ENCODE data around the gene MBP. TPM values are rescaled to one million over a fixed set of nuclear protein-coding genes. Genes with fewer than 3 reads are reported as not detected.

Gene MBP
- total and polyA plus RNA-seq, 10 of the 15 experiments (the other 5 are each of a cell fraction or from before 2014, with no cell fraction given) = 12.2 to 67.8 (median 42.1) TPM

DNA sequence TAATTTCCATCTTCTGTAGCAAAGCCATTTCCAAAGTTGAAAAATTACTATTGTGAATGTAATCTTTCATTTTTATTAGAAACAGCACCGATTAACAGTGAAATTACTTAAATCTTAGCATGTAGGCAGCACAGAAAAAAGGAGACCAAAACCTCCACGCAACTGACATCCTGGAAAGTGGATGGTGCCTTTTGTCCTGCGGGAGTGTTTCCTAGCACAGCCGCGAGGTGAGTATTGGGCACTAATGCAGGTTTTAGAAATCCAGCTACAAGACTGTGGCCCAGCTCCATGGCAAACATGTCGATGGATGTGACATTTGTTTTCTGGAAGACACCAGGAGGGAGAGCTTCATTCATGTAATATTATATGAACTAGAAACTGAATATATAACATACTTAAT, 86.9 kb downstream of the MBP start:
- RAD21 ChIA-PET (ENCODE audit: unreplicated experiment) = no interaction called here
- TF ChIP-seq NFYB (IDR thresholded peaks at IDR 0.05; ENCODE audit: insufficient read depth, low read depth, low read length) = no peak
- Histone ChIP-seq H3K9ac (ENCODE audit: control insufficient read depth, insufficient read depth, low read length) (no peak overlapping the region), H3K9me3 (replicated peaks; ENCODE audit: control insufficient read depth, insufficient read depth, low read length) (peaks cover 4% of the 10 kb centered on the region), H4K20me1 (ENCODE audit: control insufficient read depth, insufficient read depth) (no peaks in the 10 kb centered on the region), H3K4me3 (no peak overlapping the region), H3K27ac (ENCODE audit: control insufficient read depth, insufficient read depth) (no peak overlapping the region), H3K4me1 (ENCODE audit: control insufficient read depth, insufficient read depth, low read length) (no peaks in the 10 kb centered on the region), H3K27me3 (replicated peaks in 1 of 2; ENCODE audit: control insufficient read depth in 2 of 2, insufficient read depth in 2 of 2, low read length in 1 of 2) (no peaks in the 10 kb centered on the region), H3K79me2 (ENCODE audit: control insufficient read depth, insufficient read depth, low read length) (no peaks in the 10 kb centered on the region; the same call in 1 of the 2 replicates), H3K4me2 (ENCODE audit: control insufficient read depth, insufficient read depth) (no peak overlapping the region), H3K36me3 (ENCODE audit: control insufficient read depth in 2 of 2, insufficient read depth in 2 of 2, low read length in 1 of 2) (peaks cover 13 to 14% of the 10 kb centered on the region in 2 experiments), H2AFZ (ENCODE audit: control insufficient read depth, low read depth, low read length) (no peak overlapping the region)
- CTCF ChIA-PET = interaction anchor here (1.0 to 1.1 kb wide), 4 partner anchors 9 to 242 kb away, joined by 3 to 4 read pairs (median 3); no protein-coding TSS in a partner anchor
- no peak for ATAC-seq
- WGBS (ENCODE audit: insufficient coverage, insufficient replicate concordance, low lambda C conversion rate, missing lambda C conversion rate) = 94% methylated on average over 6 of the region's 6 CpGs
- FAIRE-seq = no peak
- SMC1A ChIA-PET (ENCODE audit: uncharacterized antibody, unreplicated experiment) = no interaction called here
- POLR2A ChIA-PET = no interaction called here
- BruUV-seq (replicated peaks) = no TSS peak
- in situ Hi-C loops (cut with MboI) (no loop called here), intact Hi-C loops (cut with micrococcal nuclease; ENCODE audit: unreplicated experiment) (no loop called here)
- DNase-seq (ENCODE audit: low read depth, low spot score) = no peak

DNA sequence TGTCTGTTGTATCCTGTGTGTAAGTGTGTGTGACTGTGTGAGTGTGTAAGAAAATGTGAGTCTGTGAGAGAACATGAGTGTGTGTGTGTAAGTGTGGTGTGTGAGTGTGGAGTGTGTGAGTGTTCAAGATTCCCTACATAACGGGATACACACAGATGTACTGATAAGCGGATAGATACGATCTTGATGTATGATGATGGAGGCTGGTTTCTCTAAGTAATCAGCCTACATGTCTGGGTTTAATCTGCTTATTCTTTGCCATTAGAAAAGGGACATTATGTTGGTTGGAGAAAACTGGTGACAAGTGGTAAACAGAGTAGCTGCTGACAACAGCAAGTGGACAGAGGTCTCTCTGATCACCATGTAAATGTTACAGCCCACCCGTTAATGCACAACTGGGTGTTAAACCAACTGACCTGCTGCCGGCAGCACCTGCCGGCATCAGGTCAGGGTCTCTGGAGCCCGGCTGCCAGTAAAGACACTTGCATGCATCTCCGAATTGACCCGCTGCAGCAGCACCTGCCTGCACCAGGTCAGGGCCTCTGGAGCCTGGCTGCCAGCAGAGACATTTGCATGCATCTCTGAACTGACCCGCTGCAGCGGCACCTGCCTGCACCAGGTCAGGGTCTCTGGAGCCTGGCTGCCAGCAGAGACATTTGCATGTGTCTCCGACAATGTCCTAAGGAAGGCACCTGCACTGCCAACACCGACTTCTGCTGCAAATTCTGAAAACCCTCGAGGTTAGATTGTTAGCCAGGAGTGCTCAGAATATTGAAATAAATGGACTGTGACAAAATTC, 87.5 kb downstream of the MBP start:
- no peaks in the 10 kb centered on the region for H3K4me1 ChIP-seq (ENCODE audit: control insufficient read depth, insufficient read depth, low read length)
- intact Hi-C loops (cut with micrococcal nuclease; ENCODE audit: unreplicated experiment) = no loop called here
- ChIA-PET CTCF (interaction anchor here (1.0 to 1.1 kb wide), 4 partner anchors 10 to 242 kb away, joined by 3 to 4 read pairs (median 3); no protein-coding TSS in a partner anchor), SMC1A (ENCODE audit: uncharacterized antibody, unreplicated experiment) (no interaction called here), POLR2A (no interaction called here), RAD21 (ENCODE audit: unreplicated experiment) (no interaction called here)
- ATAC-seq (no peak), DNase-seq (ENCODE audit: low read depth, low spot score) (no peak), FAIRE-seq (peak; percentile 84)
- no peaks in the 10 kb centered on the region for H3K27me3 ChIP-seq (replicated peaks in 1 of 2; ENCODE audit: control insufficient read depth in 2 of 2, insufficient read depth in 2 of 2, low read length in 1 of 2)
- no peaks in the 10 kb centered on the region; the same call in 1 of the 2 replicates for H3K79me2 ChIP-seq (ENCODE audit: control insufficient read depth, insufficient read depth, low read length)
- no peak overlapping the region for H3K4me2 ChIP-seq (ENCODE audit: control insufficient read depth, insufficient read depth)
- in situ Hi-C loops (cut with MboI) = no loop called here
- no peak overlapping the region for H3K27ac ChIP-seq (ENCODE audit: control insufficient read depth, insufficient read depth)
- 32% methylated on average over 14 of the region's 14 CpGs for WGBS (ENCODE audit: insufficient coverage, insufficient replicate concordance, low lambda C conversion rate, missing lambda C conversion rate)
- no peak overlapping the region for H2AFZ ChIP-seq (ENCODE audit: control insufficient read depth, low read depth, low read length)
- no peak overlapping the region for H3K4me3 ChIP-seq
- H3K9me3 ChIP-seq (replicated peaks; ENCODE audit: control insufficient read depth, insufficient read depth, low read length) = peaks cover 4% of the 10 kb centered on the region
- no TSS peak for BruUV-seq (replicated peaks)
- H3K36me3 ChIP-seq (ENCODE audit: control insufficient read depth in 2 of 2, insufficient read depth in 2 of 2, low read length in 1 of 2) = peaks cover 13 to 14% of the 10 kb centered on the region in 2 experiments
- no peak overlapping the region for H3K9ac ChIP-seq (ENCODE audit: control insufficient read depth, insufficient read depth, low read length)
- TF ChIP-seq RB1 (IDR thresholded peaks at IDR 0.05; ENCODE audit: borderline replicate concordance) (no peak), BRCA1 (IDR thresholded peaks at IDR 0.05; ENCODE audit: low read depth, low read length) (no peak), LARP7 (IDR thresholded peaks at IDR 0.05) (no peak), PAX5 (IDR thresholded peaks at IDR 0.05; ENCODE audit: borderline replicate concordance, low read depth, low read length) (no peak), MTA2 (IDR thresholded peaks at IDR 0.05; ENCODE audit: low read depth) (no peak)
- TF ChIP-seq, protein P1, sequence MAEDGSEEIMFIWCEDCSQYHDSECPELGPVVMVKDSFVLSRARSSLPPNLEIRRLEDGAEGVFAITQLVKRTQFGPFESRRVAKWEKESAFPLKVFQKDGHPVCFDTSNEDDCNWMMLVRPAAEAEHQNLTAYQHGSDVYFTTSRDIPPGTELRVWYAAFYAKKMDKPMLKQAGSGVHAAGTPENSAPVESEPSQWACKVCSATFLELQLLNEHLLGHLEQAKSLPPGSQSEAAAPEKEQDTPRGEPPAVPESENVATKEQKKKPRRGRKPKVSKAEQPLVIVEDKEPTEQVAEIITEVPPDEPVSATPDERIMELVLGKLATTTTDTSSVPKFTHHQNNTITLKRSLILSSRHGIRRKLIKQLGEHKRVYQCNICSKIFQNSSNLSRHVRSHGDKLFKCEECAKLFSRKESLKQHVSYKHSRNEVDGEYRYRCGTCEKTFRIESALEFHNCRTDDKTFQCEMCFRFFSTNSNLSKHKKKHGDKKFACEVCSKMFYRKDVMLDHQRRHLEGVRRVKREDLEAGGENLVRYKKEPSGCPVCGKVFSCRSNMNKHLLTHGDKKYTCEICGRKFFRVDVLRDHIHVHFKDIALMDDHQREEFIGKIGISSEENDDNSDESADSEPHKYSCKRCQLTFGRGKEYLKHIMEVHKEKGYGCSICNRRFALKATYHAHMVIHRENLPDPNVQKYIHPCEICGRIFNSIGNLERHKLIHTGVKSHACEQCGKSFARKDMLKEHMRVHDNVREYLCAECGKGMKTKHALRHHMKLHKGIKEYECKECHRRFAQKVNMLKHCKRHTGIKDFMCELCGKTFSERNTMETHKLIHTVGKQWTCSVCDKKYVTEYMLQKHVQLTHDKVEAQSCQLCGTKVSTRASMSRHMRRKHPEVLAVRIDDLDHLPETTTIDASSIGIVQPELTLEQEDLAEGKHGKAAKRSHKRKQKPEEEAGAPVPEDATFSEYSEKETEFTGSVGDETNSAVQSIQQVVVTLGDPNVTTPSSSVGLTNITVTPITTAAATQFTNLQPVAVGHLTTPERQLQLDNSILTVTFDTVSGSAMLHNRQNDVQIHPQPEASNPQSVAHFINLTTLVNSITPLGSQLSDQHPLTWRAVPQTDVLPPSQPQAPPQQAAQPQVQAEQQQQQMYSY (CRISPR knock-in tag; IDR thresholded peaks at IDR 0.05) = no peak
- TF ChIP-seq, protein P2, sequence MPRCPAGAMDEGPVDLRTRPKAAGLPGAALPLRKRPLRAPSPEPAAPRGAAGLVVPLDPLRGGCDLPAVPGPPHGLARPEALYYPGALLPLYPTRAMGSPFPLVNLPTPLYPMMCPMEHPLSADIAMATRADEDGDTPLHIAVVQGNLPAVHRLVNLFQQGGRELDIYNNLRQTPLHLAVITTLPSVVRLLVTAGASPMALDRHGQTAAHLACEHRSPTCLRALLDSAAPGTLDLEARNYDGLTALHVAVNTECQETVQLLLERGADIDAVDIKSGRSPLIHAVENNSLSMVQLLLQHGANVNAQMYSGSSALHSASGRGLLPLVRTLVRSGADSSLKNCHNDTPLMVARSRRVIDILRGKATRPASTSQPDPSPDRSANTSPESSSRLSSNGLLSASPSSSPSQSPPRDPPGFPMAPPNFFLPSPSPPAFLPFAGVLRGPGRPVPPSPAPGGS (IDR thresholded peaks at IDR 0.05; ENCODE audit: borderline replicate concordance, insufficient read depth, low read depth, low read length, poor library complexity, severe bottlenecking) = peak; percentile 61
- no peaks in the 10 kb centered on the region for H4K20me1 ChIP-seq (ENCODE audit: control insufficient read depth, insufficient read depth)

Measured in GM12878 (cell line).